ENCODE measurements around the gene UHRF1. TPM values are rescaled to one million over a fixed set of nuclear protein-coding genes. Genes with fewer than 3 reads are reported as not detected.

The UHRF1 gene
- total RNA-seq, 2 donors from 2014 or later = 6.3 to 48.5 TPM

DNA sequence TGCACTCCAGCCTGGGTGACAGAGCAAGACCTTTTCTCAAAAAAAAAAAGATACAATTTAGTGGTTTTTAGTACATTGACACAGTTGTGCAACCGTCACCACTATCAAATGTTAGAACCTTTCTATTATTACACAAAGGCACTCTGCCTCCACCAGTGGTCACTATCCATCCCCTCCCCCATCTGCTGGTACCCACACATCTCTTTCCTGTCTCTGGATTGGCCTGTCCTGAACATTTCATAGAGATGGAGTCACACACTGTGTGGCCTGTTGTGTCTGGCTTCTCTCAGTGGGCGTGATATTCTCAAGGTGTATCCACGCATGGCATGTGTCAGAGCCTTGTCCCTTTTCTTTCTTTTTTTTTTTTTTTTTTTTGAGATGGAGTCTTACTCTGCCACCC, 70.8 kb downstream of the UHRF1 start:
- intact Hi-C loops (cut with DNase I) = no loop called here
- DNase-seq = no peak
- no peak overlapping the region for H3K27ac ChIP-seq
- TF ChIP-seq, protein P1, sequence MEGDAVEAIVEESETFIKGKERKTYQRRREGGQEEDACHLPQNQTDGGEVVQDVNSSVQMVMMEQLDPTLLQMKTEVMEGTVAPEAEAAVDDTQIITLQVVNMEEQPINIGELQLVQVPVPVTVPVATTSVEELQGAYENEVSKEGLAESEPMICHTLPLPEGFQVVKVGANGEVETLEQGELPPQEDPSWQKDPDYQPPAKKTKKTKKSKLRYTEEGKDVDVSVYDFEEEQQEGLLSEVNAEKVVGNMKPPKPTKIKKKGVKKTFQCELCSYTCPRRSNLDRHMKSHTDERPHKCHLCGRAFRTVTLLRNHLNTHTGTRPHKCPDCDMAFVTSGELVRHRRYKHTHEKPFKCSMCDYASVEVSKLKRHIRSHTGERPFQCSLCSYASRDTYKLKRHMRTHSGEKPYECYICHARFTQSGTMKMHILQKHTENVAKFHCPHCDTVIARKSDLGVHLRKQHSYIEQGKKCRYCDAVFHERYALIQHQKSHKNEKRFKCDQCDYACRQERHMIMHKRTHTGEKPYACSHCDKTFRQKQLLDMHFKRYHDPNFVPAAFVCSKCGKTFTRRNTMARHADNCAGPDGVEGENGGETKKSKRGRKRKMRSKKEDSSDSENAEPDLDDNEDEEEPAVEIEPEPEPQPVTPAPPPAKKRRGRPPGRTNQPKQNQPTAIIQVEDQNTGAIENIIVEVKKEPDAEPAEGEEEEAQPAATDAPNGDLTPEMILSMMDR (IDR thresholded peaks at IDR 0.05) = no peak
- H3K9me3 ChIP-seq = no peaks in the 10 kb centered on the region
- H3K27me3 ChIP-seq = no peaks in the 10 kb centered on the region
- H3K9ac ChIP-seq (ENCODE audit: low read depth in 2 of 2, low read length in 2 of 2) = no peak overlapping the region
- no peak overlapping the region for H3K4me3 ChIP-seq
- H3K4me1 ChIP-seq = no peaks in the 10 kb centered on the region
- H3K36me3 ChIP-seq = no peaks in the 10 kb centered on the region

DNA sequence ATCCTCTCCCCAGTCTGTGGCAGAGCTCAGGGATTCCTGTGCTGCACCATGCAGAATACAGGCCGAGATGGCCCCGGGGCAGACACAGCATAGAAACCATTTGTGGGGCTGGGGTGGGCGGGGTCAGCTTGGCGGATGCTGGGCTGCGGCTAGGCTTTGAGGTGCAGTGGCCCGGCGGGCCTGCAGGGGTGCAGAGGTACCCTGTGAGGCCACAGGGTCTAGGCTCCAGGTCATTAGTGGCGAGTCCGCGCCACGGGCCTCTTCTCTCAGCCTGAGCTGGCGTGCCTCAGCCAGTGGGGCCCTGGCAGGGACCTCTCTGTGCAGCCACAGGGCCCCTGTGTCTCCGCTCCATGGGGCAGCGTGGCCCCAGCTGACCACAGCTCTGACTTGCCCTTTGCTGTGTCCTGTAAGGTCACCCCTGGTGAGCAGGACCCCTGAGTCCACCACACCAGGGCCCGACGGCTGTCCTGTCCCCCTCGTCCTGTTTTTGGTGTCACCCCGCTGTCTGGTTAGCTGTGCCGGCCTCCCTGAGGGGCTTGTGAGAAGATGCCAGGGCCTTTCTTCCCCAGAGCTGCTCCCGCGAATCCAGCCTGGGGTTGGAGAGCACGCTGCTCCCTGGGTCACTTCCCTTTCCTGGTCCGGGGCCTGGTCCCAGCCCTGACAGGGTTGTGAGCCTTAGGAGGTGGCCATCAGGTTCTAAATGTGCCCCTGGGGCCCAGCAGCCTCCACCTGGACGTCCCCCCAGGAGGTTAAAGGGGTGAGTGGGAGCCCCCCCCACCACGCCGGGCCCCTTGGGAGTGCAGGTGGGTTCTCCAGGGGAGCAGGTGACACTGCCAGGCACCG, 71.8 kb downstream of the UHRF1 start:
- no peak for DNase-seq
- Histone ChIP-seq H3K27me3 (no peaks in the 10 kb centered on the region), H3K9me3 (no peaks in the 10 kb centered on the region), H3K9ac (ENCODE audit: low read depth in 2 of 2, low read length in 2 of 2) (no peak overlapping the region), H3K4me1 (no peaks in the 10 kb centered on the region), H3K4me3 (no peak overlapping the region), H3K36me3 (no peaks in the 10 kb centered on the region), H3K27ac (no peak overlapping the region)
- intact Hi-C loops (cut with DNase I) = no loop called here
- TF ChIP-seq, protein P1 (IDR thresholded peaks at IDR 0.05) = no peak

DNA sequence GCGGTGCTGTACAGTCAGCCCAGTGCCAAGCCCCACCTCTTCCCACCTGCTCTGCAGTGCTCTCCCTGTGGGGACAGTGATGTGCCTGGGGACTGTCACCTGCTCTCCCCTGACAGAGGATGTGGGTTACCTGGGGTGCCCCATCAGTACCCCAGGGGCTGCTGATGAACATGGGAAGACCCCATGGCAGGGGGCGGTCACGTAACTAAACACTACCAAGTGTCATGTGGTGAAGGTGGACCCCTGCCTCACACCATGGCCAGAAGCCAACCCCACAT, 72.3 kb downstream of the UHRF1 start:
- TF ChIP-seq, protein P1 (IDR thresholded peaks at IDR 0.05) = no peak
- Histone ChIP-seq H3K4me3 (no peak overlapping the region), H3K9me3 (no peaks in the 10 kb centered on the region), H3K27ac (no peak overlapping the region), H3K36me3 (no peaks in the 10 kb centered on the region), H3K9ac (ENCODE audit: low read depth in 2 of 2, low read length in 2 of 2) (no peak overlapping the region), H3K4me1 (no peaks in the 10 kb centered on the region), H3K27me3 (no peaks in the 10 kb centered on the region)
- intact Hi-C loops (cut with DNase I) = no loop called here
- no peak for DNase-seq

DNA sequence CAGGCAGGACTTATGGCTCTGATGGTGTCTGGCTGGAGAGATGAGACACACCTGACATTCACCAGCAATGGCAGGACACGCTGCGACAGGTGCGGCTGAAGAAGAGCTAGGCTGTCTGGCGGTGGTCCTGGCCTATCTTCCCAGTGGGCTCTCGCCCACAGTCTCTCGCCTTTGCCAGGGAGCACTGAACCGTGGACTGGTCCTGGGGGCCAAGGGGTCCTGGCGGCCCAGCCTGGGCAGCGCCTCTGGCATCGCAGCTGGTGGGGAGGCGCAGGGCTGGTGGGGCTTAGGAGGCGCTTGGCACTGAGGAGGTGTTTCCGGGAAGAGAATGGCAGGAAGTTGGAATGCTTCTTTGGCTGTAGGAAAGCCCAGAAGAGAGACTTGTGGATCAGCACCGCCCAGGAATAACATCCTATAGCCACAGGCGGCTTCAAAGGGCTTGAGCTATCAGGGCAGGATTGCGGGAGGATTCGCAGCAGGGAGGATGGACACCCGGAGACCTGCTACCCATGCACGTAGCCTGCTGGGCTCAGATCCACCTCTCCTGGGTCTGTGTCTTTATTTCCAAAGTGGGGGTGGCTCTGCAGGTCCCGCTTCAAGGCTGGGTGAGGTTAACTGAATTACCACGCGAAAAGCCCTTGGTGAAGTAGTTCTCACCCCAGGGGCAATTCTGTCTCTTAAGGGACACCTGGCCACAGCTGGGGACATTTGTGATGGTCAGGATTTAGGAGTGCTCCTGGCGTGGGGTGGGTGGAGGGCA, 74.2 kb downstream of the UHRF1 start:
- no peak overlapping the region for H3K4me3 ChIP-seq

DNA sequence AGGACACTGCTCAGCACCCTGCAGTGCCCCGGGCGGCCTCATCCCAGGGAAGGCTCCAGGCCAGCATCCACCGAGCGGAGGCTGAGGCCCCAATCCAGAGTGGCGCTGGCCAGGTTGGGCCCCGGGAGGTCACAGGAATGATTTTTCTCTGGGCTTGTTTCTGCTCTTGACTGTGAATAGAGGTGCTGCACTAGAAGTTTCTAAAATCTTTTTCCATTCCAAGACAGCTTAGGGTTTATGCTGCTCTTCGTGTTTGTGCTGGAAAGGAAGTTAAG, 74.7 kb downstream of the UHRF1 start:
- Histone ChIP-seq H3K27me3 (no peaks in the 10 kb centered on the region), H3K4me1 (no peaks in the 10 kb centered on the region), H3K9me3 (no peaks in the 10 kb centered on the region), H3K9ac (ENCODE audit: low read depth in 2 of 2, low read length in 2 of 2) (no peak overlapping the region), H3K36me3 (no peaks in the 10 kb centered on the region), H3K27ac (no peak overlapping the region), H3K4me3 (no peak overlapping the region)
- TF ChIP-seq, protein P1 (IDR thresholded peaks at IDR 0.05) = no peak
- no peak for DNase-seq
- intact Hi-C loops (cut with DNase I) = no loop called here

More for the DNA sequence above, 74.2 kb downstream of the UHRF1 start:
- Histone ChIP-seq H3K27me3 (no peaks in the 10 kb centered on the region), H3K9ac (ENCODE audit: low read depth in 2 of 2, low read length in 2 of 2) (no peak overlapping the region), H3K36me3 (no peaks in the 10 kb centered on the region), H3K9me3 (no peaks in the 10 kb centered on the region), H3K4me1 (no peaks in the 10 kb centered on the region), H3K27ac (no peak overlapping the region)
- DNase-seq = no peak
- intact Hi-C loops (cut with DNase I) = no loop called here
- TF ChIP-seq, protein P1 (IDR thresholded peaks at IDR 0.05) = no peak

Data from colonic mucosa (tissue), 4 donors.